DMS 273 (cell line): ENCODE measurements around the gene HCFC1R1.
A peak's percentile ranks its signal among the peaks of the same experiment; 100 is the strongest.

Experiments used
- DNase-seq: peaks from one replicate; lab custom pipeline; 2025; ENCODE audit not compliant: unreplicated experiment; lab: John Stamatoyannopoulos, UW

HCFC1R1 gene

DNA sequence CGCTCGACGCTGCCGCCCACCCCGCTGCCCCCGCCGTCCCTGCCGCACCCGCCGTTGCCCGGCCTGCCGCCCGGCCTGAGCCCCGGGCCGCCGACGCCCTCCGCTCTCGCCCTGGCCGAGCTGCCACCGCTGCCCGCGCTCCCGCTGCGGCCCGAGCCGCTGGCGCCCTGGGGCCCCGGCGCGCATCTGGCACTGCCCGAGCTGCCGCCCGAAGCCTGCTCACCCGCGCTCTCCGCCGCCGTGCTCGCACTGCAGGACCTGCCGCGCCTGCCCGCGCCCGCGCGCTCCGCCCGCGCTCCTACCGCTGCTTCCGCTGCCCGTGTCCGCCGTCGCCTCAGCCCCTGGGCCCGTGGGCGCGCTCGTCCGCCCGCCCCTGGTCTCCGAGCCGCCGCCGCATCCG, 19.4 kb downstream of the HCFC1R1 start:
- DNase-seq: peak; percentile 74

DNA sequence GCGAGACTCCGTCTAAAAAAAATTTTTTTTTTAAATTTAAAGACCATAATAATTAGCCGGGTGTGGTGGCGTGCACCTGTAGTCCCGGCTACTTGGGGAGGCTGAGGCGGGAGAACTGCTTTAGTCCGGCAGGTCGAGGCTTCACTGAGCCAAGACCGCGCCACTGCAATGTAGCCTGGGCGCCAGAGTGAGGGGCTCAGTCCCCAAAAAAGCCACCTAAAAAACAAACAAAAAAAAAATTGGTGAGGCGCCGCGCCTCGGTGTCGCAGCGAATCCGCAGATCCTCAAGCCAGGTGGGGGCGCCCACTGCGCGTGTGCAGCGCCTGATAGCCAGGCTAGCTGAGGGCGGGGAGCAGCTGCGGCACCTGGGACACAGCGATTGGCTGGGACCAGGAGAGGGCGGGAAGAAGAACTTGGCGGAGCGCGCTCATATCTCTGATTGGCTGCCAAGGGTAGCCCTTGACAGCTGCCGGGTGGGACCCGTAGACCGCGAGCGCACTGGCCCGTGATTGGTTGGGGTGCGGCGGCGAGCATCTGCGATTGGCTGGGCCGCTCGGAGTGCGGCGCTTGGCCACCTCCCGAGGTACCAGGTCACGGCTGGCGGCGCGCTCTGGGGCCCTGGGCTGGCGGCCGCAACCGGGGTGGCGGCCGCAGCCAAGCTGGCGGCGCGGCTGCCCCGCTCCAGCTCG, 20.0 kb downstream of the HCFC1R1 start:
- DNase-seq: peak; percentile 99

GRCh38 chr16:3001316-3001715, 22.4 kb downstream of the HCFC1R1 start:
- DNase-seq: no peak

DNA sequence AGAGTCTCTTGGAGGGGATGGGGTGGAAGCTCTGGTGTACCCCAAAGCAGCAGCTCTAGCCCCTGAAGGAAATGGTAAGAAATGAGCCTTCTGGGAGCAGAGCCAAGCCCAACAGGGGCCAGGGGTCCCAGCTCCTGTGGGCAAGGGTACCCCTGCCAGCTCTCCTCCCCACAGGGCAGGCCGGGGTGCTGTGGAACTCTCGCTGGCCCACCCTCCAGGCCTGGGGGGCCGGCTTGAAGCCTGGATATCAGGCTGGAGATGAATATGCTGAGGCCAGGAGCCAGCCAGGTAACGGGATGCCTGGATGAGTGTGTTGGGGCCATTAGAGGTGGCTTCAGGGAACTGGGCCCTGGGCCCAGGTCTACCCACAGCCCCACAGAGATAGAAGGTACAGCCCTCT, 23.2 kb downstream of the HCFC1R1 start:
- no peak for DNase-seq

DNA sequence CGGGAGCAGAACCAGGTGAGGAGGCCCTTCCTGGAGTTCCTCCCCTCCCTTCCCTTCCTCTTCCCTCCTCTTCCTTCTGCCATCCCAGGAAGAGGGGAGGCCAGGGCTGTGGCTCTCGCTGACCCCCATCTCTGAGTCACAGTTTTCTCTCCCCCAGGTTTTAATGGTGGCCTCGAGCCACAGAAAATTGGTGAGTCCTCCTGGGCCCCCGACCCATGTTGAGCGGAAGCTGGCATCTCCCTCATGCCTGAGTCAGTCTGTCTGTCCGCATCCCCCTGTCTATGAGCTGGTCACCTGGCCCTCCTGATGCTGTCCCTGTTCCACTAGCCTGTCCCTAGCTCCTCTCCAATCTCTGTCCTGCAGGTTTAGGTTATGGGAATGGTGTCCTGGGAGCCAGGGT, 23.8 kb downstream of the HCFC1R1 start:
- DNase-seq: no peak

- no peak for DNase-seq
Measured at GRCh38 chr16:2996298-2996697, 27.4 kb downstream of the HCFC1R1 start.

- DNase-seq: no peak
Measured at GRCh38 chr16:2992383-2993081, 31.2 kb downstream of the HCFC1R1 start.

DNA sequence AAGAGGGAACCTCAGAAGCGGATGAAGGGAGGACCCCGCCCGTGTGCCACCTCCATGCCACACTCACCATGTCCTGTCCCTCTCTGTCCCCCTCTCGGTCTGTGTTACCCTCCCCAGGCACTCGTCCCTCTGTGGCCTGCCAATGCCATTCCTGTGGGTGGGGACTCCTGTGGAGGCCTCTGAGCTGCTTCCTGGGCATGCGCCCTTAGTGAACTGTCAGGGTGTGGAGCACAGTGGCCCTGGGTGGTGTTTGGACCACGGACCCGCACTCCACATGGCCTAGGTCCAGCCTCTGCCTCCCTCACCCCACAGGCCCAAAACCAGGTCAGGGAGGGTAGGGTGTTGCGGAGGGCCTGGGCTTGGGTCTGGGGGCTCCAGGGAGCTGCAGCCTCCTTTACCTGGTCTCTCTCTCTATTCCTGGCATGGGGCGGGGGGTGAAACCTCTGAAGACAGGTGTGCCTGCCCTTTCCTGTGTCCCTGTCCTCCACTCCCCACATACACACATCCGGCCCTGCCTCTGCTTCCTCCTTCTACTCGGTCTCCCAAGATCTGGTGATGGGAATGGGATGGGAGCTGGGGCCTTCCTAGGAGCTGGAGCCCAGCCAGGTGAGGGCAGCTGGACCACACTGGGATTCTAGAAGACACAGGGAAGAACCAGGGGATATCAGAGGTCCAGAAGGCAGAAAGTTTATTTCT, 32.0 kb downstream of the HCFC1R1 start:
- no peak for DNase-seq

- no peak for DNase-seq
Measured at GRCh38 chr16:2990891-2991290, 32.9 kb downstream of the HCFC1R1 start.

GRCh38 chr16:2988590-2989099, 35.1 kb downstream of the HCFC1R1 start:
- no peak for DNase-seq

DNA sequence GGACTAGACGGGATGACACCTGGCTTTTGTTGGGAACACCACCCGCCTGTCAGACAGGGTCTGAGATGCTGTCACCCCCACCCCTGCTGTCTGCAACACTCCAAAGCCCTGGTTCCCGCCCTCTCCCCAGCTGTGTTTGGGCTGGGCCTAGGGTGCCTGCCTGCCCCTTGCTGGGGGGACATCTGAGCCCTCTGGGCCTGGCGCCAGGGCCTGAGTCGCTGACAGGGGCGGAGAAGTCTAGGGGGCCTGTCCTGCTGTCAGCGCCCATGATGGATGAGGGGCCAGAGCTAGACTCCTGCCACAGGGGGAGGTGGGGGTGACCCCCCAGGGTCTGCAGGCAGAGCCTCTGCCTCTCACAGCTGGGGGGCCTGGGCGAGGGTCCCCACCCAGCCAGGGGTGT, 35.9 kb downstream of the HCFC1R1 start:
- DNase-seq: peak; percentile 88

DNA sequence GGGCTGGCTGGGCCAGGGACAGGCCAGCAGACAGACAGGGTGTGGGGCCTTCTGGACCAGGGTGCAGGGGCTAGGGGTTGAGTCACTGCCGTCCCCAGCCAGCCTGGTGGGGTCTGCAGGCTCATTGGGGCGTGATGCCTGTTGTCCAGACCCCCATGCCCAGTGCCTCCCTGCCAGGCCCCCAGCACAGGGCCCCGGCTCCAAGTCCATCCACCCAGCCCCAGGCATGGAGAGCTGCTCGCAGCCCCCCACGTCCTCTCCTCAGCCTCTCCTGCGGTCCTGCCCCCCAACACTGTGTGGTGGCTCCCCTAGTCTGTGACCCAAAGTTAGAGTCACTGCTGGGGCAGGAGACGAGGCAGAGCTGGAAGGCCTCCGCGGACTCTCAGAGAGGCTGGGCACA, 36.5 kb downstream of the HCFC1R1 start:
- no peak for DNase-seq

DNA sequence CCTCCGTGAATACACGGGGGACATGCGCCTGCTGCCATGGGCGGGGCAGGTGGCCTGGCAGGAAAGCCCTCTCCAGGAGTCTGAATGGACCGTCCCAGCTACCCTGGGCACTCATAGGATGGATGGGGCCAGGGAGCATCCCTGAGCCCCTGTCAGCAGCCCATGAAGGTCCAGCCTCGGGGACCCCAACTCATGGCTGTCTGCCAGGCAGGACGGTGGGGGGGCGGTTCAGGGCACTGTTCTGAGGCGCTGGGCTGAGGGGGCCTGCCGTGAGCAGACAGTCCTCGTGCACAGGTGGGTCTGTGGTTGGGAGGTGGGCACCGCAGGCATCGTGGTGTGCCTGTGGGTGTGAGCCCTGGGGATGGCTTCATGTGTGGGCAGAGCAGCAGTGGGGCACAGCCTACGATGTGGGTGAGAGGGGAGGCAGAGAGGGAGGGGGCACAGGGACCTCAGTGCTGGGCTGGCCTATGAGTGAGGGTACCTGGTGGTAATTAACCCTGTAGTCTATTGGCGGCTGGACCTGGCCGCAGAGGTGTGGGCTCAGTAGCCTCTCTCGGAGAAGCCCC, 37.0 kb downstream of the HCFC1R1 start:
- DNase-seq: no peak

- DNase-seq: peak; percentile 98
Measured at GRCh38 chr16:2985893-2986355, 37.8 kb downstream of the HCFC1R1 start.

- peak; percentile 84 for DNase-seq
Measured at GRCh38 chr16:2985462-2985861, 38.3 kb downstream of the HCFC1R1 start.

- DNase-seq: peak; percentile 93
Measured at GRCh38 chr16:2983706-2984136, 40.0 kb downstream of the HCFC1R1 start.

GRCh38 chr16:2982402-2982801, 41.3 kb downstream of the HCFC1R1 start:
- DNase-seq: no peak

DNA sequence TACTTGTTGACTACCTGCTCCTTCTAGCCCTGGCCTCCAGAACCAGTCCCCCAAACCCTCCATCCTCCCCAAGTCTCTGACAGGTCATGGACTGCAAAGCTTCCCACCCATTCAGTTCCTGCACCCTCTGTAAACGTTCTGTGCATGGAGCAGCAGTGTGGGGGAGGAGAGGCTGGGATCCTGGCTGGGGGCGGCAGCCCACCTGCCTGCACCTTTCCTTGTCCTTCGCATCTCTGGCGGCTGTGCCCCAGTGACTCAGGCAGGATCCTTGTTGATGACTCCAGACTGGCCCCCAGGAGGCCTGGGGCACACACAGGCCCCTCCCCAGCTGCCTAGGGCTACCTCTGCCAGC, 41.9 kb downstream of the HCFC1R1 start:
- no peak for DNase-seq

GRCh38 chr16:2981177-2981898, 42.4 kb downstream of the HCFC1R1 start:
- no peak for DNase-seq

DNA sequence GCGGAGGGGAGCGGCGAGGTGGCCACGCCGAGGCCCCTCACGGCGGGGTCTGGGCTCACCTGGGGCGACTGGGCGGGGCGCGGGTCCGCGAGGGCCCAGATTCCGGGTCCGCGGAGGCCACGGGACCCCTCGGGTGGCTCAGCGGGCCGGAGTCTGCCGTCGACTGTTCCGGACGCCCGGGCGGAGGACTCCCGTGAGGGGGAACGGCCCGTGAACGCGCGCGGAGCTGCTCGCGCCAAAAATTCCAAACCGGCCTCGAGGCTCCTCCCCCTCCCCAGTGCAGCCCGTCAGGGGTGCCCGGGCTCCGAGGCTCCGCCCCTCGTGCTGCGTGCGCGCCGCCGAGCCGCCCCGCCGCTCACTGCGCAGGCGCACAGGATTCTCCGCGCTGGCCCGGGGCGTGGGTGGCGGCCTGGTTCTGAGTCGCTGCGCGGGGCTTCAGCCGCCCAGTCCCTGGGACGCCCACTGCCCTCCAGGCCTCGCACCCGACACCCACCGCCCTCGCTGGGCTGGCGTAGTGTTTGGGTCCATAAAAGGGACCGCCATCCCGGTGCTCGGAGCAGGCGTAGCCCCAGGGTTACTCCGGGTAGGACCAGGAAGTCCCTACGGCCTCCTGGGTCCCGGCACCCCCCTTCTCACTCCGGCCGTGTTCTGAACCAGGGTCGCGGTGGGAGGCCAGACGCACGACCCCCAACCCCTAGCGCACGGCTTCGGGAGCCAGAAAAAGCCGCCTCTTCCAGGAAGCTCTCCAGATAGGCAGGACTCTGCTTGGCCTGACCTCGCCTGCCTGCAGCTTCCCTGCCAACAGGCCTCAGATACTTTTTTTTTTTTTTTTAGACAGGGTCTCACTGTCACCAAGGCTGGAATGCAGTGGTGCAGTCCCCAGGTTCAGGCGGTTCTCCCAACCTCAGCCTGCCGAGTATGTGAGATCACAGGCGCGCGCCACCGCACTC, 43.2 kb downstream of the HCFC1R1 start, which contains the start of gene PKMYT1:
TSS of gene PKMYT1 (minus strand) at position 220 of the 950 bp plus-strand sequence. CDS start 789 bp downstream, outside the sequence.
- peak; percentile 96 for DNase-seq
